Smooth muscle cell (in vitro differentiated cells): ENCODE measurements around the gene PLCG1. TPM values are rescaled to one million over a fixed set of nuclear protein-coding genes. Genes with fewer than 3 reads are reported as not detected.
"Not testable (repeated sequence)": the region's sequence is repeated elsewhere in the genome, so short reads cannot be mapped to it uniquely, and the experiment has no call there.

Source experiments
- DNase-seq: peaks from one replicate; lab custom pipeline; 2025; ENCODE audit not compliant: unreplicated experiment; lab: John Stamatoyannopoulos, UW
- H2AFZ ChIP-seq: fragments of 200-600 bp; sonication (generic); 2 replicates; pipeline ENCODE4 v1.6.0; 2016; ENCODE audit warnings: antibody characterized with exemption, low read depth, mild to moderate bottlenecking
- H3F3A ChIP-seq: fragments of 200-600 bp; sonication (generic); 2 replicates; pipeline ENCODE4 v1.6.0; 2017; ENCODE audit warnings: antibody characterized with exemption, low read depth
- H3K27ac ChIP-seq: fragments of 200-600 bp; sonication (generic); 2 replicates; pipeline ENCODE4 v1.5.1; 2016; ENCODE audit warnings: low read depth, mild to moderate bottlenecking
- H3K27me3 ChIP-seq: fragments of 200-600 bp; sonication (generic); 2 replicates; pipeline ENCODE4 v1.6.1; 2016; ENCODE audit warnings: low read depth, mild to moderate bottlenecking
- H3K36me3 ChIP-seq: fragments of 200-600 bp; sonication (generic); 2 replicates; pipeline ENCODE4 v1.5.1; 2016; ENCODE audit warnings: low read depth
- H3K4me1 ChIP-seq: fragments of 200-600 bp; sonication (generic); 2 replicates; pipeline ENCODE4 v1.5.1; 2016; ENCODE audit warnings: low read depth
- H3K4me2 ChIP-seq: fragments of 200-600 bp; sonication (generic); 2 replicates; pipeline ENCODE4 v1.6.0; 2016; ENCODE audit warnings: mild to moderate bottlenecking
- H3K4me3 ChIP-seq: fragments of 200-600 bp; sonication (generic); 2 replicates; pipeline ENCODE4 v1.5.1; 2016; ENCODE audit warnings: mild to moderate bottlenecking
- H3K79me2 ChIP-seq: fragments of 200-600 bp; sonication (generic); 2 replicates; pipeline ENCODE4 v1.6.0; 2016; ENCODE audit warnings: low read depth, mild to moderate bottlenecking
- H3K9ac ChIP-seq: fragments of 200-600 bp; sonication (generic); 2 replicates; pipeline ENCODE4 v1.6.0; 2016; ENCODE audit warnings: low read depth
- H3K9me3 ChIP-seq: fragments of 200-600 bp; sonication (generic); replicated peaks from 2 replicates; pipeline ENCODE4 v1.5.1; 2016; ENCODE audit warnings: low read depth
- H4K20me1 ChIP-seq: fragments of 200-600 bp; sonication (generic); 2 replicates; pipeline ENCODE4 v1.6.0; 2016; ENCODE audit warnings: low read depth
- CTCF ChIP-seq: fragments of 200-600 bp; sonication (generic); IDR thresholded peaks from 2 replicates; pipeline ENCODE4 v1.5.1; 2017; ENCODE audit warnings: borderline replicate concordance, mild to moderate bottlenecking, antibody characterized with exemption; ENCODE audit not compliant: insufficient read depth, poor library complexity, severe bottlenecking
- WGBS: methylation state at CpG from one replicate; pipeline ENCODE4 v1.1.7; 2016; ENCODE audit warnings: low lambda C conversion rate; 5-methylcytosine and 5-hydroxymethylcytosine counted together
- polyA plus RNA-seq: library from polyadenylated mRNA; unstranded; fragments of >200 nt; fragmentation: Nextera tagmentation; extraction: Ambion mirVana; gene quantifications from 2 replicates; pipeline ENCODE4 v1.2.1, GENCODE V29; 2016
- total RNA-seq: library from RNA; depleted of rRNA; stranded (reverse); fragments of >200 nt; gene quantifications from 2 replicates; pipeline ENCODE4 v1.2.3, GENCODE V29; 2014

PLCG1 gene
- total and polyA plus RNA-seq, 2 experiments from 2014 or later, result 36.9 to 45.2 TPM

- no peak overlapping the region for H3K4me3 ChIP-seq
- no peak for TF ChIP-seq CTCF
- peaks cover 4% of the 10 kb centered on the region for H3F3A ChIP-seq
- H2AFZ ChIP-seq, result no peak overlapping the region
- H3K79me2 ChIP-seq, result no peaks in the 10 kb centered on the region
- WGBS, result 93% methylated on average over 6 of the region's 6 CpGs
- no peaks in the 10 kb centered on the region for H3K27me3 ChIP-seq
- peaks cover 5% of the 10 kb centered on the region for H4K20me1 ChIP-seq
- H3K4me2 ChIP-seq, result no peak overlapping the region
- H3K9ac ChIP-seq, result no peak overlapping the region
- no peak for DNase-seq
- no peaks in the 10 kb centered on the region for H3K4me1 ChIP-seq
- no peak overlapping the region for H3K27ac ChIP-seq
- H3K36me3 ChIP-seq, result peaks cover 45% of the 10 kb centered on the region
- no peaks in the 10 kb centered on the region for H3K9me3 ChIP-seq
Observed at GRCh38 chr20:41116282-41116956, 20.9 kb upstream of the PLCG1 start.

GRCh38 chr20:41118159-41118558 is 19.2 kb upstream of the PLCG1 start:
- not testable (repeated sequence) for DNase-seq, H3K4me2 ChIP-seq, H3K79me2 ChIP-seq, H2AFZ ChIP-seq, H3K4me3 ChIP-seq, H3K9me3 ChIP-seq, H3K4me1 ChIP-seq, H3K27ac ChIP-seq, H4K20me1 ChIP-seq, H3K9ac ChIP-seq, H3F3A ChIP-seq, H3K27me3 ChIP-seq
- peaks cover 48% of the 10 kb centered on the region for H3K36me3 ChIP-seq
- WGBS, result 92% methylated on average over 6 of the region's 6 CpGs

- Histone ChIP-seq H3K79me2 (no peaks in the 10 kb centered on the region), H3K27me3 (no peaks in the 10 kb centered on the region), H3K4me1 (no peaks in the 10 kb centered on the region), H3F3A (no peaks in the 10 kb centered on the region), H3K9me3 (no peaks in the 10 kb centered on the region), H3K36me3 (peaks cover 45% of the 10 kb centered on the region), H3K4me2 (no peak overlapping the region), H3K9ac (no peak overlapping the region), H3K27ac (no peak overlapping the region), H2AFZ (no peak overlapping the region), H3K4me3 (no peak overlapping the region), H4K20me1 (no peaks in the 10 kb centered on the region)
- WGBS, result 94% methylated on average over 3 of the region's 3 CpGs
- no peak for DNase-seq
- no peak for TF ChIP-seq CTCF
Observed at GRCh38 chr20:41118632-41119031, 18.7 kb upstream of the PLCG1 start.

GRCh38 chr20:41119614-41120561 is 17.5 kb upstream of the PLCG1 start:
- H3K36me3 ChIP-seq, result peaks cover 45% of the 10 kb centered on the region
- H4K20me1 ChIP-seq, result no peaks in the 10 kb centered on the region
- H3K4me1 ChIP-seq, result no peaks in the 10 kb centered on the region
- H3K79me2 ChIP-seq, result no peaks in the 10 kb centered on the region
- H3K27me3 ChIP-seq, result no peaks in the 10 kb centered on the region
- no peaks in the 10 kb centered on the region for H3K9me3 ChIP-seq
- 97% methylated on average over 7 of the region's 7 CpGs for WGBS
- no peak overlapping the region for H3K4me2 ChIP-seq
- H2AFZ ChIP-seq, result no peak overlapping the region
- DNase-seq, result no peak
- TF ChIP-seq CTCF, result no peak
- no peak overlapping the region for H3K4me3 ChIP-seq
- H3K9ac ChIP-seq, result no peak overlapping the region
- H3K27ac ChIP-seq, result no peak overlapping the region
- H3F3A ChIP-seq, result peaks cover 7% of the 10 kb centered on the region
